Limb (tissue), 2 donors: ENCODE results near the gene XPC.
A peak's percentile ranks its signal among the peaks of the same experiment; 100 is the strongest.

Source experiments
- DNase-seq, 2 donors: peaks; one replicate each; pipeline ENCODE4 v3.0.0-alpha.2; 2016; ENCODE audit errors: extremely low spot score in 2 of 2

XPC gene

DNA sequence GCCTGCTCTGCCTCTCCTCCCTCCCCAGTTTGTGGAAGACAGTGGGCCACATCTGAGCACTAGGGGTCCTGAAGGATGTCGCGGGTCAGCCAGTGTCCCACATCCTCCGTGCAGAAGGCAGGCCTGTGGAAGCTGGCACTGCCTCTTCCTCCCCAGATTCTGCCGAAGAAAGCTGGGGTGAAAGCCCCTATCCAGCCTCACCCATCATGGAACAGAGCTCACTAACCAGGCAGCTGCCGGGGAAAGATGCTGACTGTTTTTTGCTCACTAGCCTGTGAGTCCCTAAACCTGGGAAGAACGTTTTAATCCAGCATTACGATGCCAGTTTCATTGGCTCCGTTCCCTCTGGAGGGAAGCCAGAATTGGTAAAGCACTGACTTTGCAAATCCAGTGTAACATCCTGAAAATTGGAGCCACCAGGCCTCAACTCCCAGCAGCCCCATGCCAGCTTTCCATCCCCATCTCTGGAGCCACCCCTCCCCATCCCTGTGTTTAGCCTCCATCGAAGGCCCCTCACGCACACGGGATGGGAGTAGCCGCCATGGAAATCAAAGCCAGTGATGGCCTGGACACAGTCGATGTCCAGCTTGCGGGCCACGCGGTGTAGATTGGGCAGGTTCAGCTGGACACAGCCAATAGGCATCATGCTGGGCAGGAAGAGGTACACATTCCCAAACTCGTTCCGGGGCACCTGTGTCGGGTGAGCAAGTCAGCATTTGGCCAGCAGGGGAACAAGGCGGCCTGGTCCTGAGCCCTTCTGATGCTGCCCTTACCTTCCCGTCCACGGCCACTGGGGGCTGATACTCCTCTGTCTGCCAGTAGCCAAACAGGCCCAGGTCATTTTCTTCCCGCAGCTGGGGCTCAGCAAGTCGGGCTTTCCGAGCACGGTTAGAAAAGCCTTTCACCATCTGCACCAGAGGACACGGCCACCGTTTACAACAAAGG lies 30.1 kb downstream of the XPC start:
- DNase-seq = no peak

DNA sequence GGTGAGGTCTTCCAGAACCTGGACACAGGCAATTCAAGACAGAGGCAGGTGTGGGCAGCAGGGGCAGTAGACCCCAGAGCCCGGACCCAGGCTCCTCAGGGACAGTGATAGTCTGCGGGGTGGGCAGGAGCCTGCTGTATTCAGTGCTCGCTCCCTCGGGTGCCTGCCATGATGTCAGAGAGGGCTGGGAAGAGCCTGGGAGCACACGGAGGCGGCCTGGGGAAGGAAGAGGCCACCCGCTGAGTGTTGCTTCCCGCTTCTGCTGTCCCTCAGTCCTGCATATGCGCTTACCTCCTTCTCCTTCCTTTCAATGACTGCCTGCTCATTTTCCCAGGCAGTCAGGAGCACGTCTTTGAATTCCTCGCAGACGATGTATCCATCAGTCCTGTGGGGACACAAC lies 30.8 kb downstream of the XPC start:
- no peak for DNase-seq

DNA sequence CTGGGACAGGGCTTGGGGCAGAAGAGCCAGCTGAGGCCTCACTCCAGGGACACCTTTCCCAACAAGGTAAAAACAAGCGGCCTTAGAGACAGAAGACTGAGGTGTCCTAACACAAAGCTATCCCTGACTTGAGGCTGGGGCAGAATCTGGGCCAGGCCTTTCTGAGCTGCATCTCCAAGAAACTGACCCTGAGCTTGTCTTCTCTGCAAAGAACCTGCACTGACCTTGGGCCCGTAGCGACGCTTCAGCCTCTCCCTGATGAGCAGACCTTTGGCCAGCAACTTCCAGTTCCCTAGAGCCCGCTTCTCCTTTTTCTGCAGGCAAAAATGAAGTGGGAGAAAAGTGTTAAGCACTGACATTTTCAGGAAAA lies 31.4 kb downstream of the XPC start:
- DNase-seq = no peak

DNA sequence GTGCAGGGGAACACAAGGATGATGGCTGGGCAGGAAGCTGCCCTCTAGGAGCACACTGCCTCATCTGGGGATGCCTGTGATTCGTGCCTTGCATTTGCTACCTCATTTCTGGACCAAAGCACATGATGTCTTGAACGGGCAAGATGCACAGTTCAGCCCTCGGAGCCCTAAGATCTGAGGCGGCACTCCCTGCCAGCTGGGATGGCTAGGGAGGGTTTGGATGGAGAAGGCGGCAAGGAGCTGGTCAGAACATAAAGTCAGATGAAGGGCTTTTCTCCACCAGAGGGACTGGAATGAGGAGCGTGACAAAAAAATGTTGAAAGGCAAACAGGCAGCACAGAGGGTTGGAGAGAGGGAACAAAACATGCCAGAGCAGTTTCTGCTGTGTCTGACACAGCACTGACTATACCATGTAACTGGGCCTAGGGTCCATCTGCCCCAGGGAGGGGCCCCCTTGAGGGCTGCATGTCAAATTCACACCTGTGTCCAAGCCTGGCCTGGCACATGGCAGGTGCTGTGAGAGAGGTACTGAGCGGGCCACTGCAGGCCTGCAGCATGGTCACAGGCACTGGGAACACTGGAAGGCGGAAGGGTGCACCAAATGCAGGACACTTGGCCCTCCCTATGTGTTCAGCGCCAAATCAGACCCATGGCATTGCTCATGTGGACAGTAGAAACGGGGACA lies 31.9 kb downstream of the XPC start:
- DNase-seq = no peak

DNA sequence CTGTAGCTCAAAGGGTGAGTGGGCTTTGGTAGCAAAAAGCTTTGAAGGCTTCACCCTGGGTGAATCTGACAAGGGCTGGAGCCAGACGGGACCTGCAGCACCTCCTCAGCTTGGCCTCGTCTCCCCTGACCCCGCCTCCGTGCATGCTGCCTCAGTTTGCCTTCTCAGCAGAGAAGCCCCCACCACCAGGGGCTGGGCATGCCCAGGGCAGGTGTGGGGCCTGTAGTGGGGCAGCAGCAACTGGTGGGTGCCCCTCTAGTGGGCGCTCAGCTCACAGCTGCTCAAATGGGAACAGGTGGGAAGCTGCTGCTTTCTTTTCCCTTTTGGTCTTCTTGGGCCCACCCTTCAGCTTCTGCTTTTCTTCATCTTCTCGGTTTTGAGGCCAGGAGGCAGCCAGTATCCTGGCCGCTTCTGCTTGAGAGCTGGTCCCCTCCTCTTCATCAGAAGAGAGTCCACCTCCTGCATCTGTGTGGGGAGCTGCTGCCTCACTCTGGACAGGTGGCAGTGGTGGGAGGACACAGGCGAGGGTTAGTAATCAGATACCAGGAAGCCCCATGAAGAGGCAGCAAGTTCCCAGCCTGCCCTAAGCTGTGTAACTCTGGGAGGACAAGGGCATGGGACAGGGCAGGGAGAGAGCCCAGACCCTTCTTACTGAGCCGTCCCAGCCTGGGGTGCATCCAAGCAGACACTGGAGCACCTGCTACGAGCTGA lies 32.6 kb downstream of the XPC start:
- no peak for DNase-seq

DNA sequence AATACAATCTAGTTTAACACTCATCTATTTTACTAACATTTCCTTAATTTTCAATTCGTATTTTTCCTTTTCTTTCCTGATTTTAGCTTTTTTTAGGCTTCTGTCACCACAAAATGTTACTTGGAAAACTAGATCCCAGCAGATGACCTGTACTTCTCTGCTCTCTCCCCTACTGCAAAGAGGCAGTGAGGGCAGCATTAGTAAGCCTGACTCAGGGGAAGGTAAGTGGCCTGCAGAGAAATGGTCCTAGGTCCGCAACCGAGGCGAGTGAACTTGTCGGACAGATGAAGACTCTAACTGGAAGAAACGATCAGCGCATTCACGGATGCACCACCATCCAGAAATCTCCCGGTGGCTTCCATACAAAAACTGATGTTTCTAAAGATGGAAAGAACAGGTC lies 33.2 kb downstream of the XPC start:
- DNase-seq = peak in 1 of 2 donors; percentile 21

DNA sequence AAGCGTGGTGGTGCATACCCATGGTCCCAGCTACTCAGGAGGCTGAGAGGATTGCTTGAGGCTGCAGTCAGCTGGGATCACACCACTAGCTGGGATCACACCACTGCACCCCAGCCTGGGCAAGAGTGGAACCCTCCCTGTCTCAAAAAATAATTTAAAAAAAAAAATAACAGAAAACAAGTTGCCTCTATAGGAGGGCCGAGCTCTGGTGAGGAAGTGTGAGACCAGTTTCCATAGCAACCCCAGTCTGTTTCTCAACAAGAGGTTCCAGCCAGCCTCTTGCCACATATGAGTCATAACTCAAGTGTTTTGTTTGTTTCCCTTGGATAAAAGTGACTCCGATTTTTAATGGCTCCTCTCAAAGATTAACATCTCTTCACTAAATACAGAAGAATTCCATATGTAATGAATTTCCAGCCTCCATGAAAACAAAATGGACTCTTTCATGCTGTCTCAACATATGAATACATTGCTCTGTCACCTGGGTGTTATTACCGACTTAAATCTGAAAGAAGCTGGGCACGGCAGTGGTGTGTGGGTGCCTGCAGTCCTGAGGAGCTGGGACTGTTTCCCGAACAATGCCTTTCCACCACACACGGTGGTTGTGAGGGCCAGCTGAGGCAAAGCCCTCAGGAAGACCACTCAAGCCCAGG lies 33.9 kb downstream of the XPC start:
- DNase-seq = peak; percentile 49 to 94

DNA sequence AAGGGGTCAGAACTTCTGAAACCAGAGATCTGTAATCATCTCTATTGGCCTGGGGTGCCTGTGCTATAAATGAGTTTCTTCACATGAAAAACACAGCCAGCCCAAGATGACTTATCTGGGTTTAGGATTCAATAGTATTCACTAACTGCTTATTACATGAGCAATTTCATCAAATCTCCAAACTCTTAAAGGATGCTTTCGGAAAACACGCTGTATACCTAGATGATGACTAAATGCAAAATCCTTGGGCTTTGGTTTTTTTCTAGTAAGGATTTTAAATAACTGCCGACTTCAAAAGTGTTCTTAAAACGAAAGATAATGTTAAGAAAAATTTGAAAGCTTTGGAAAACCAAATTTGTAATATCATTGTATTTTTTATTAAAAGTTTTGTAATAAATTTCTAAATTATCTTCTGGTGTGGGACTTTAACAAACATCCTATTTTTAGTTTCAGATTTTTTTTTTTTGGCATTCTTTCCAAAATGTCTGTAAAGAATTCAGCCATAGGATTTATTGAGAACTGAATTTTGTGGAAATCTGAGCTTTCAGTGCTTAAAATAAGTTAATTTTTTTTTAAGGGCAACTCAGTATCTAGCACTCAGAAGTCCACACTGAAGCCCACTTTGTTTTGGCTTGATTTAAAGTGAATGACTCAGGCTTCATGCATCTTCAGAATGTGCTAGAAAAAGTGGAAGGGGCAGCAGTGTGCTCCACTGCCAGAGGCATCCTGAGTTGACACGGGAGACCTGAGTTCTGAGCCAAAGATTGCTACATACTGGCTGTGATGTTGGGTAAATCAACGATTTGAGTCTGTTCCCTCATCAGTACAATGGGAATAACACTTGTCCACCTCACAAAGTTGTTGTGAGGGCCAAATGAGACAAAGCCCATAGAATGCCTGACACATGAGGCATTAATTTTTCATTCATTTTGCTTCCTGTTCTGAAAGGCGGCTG lies 34.9 kb downstream of the XPC start:
- DNase-seq = peak in 1 of 2 donors; percentile 23

DNA sequence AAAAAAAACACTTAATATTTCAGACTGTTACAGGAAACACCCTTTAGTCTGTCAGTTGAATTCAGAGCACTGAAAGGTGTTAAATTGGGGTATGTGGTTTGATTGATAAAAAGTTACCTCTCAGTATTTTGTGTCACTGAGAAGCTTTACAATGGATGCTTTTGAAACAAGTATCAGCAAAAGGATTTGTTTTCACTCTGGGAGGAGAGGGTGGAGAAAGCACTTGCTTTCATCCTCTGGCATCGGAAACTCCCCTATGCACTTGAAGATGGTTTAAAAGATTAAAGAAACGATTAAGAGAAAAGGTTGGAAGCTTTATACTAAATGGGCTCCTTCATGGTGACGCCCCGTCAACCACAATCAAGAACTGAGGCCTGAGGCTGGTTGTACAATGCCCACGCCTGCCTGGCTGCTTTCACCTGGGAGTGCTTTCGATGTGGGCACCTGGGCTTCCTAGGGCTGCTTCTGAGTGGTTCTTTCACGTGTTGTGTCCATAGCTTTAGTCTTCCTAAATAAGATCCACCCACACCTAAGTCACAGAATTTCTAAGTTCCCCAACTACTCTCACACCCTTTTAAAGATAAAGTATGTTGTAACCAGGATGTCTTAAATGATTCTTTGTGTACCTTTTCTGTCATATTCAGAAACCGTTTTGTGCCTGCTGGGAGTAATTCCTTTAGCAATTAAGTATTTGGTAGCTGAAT lies 35.7 kb downstream of the XPC start:
- no peak for DNase-seq

DNA sequence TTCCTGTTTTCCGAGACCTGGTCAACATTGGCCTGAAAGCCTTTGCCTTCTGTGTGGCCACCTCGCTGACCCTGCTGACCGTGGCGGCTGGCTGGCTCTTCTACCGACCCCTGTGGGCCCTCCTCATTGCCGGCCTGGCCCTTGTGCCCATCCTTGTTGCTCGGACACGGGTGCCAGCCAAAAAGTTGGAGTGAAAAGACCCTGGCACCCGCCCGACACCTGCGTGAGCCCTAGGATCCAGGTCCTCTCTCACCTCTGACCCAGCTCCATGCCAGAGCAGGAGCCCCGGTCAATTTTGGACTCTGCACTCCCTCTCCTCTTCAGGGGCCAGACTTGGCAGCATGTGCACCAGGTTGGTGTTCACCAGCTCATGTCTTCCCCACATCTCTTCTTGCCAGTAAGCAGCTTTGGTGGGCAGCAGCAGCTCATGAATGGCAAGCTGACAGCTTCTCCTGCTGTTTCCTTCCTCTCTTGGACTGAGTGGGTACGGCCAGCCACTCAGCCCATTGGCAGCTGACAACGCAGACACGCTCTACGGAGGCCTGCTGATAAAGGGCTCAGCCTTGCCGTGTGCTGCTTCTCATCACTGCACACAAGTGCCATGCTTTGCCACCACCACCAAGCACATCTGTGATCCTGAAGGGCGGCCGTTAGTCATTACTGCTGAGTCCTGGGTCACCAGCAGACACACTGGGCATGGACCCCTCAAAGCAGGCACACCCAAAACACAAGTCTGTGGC lies 36.6 kb downstream of the XPC start:
- DNase-seq = no peak

DNA sequence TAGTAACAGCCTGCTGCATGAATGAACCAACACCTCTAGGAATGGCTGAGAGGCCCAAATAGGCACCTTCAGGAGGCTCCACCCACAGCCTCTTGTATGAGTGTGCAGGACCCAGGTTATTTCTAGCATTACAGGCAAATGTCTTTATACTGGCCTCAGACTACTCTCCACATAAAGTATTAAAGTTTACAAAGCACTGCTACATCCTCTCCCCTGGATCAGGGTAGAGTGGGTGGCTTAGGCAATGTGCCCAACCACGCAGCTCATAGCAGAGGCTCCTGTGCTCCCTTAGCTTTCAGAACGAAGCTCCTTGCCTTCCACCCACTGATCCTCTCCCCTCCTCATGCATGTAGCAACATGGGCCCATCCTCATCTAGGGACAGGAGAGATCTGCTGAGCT lies 37.3 kb downstream of the XPC start:
- no peak for DNase-seq

DNA sequence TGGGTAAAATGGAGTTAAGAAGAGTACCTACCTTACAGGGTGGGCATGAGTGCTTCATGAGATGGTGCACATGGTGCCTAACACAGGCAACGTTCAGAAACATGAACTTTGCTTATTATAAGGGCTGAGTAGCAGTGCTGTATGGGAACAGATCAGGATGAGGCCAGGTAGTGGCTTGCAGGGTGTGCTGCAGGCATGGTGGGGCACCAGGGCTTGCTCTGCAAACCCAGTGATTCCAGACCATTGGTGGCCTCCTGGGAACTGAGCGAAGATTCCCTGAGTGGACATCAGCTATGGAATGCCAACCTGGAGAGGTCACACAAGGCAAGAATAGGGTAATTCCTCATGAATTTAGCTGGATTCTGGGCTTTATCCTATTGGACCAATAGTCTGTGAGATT lies 37.7 kb downstream of the XPC start:
- no peak for DNase-seq

DNA sequence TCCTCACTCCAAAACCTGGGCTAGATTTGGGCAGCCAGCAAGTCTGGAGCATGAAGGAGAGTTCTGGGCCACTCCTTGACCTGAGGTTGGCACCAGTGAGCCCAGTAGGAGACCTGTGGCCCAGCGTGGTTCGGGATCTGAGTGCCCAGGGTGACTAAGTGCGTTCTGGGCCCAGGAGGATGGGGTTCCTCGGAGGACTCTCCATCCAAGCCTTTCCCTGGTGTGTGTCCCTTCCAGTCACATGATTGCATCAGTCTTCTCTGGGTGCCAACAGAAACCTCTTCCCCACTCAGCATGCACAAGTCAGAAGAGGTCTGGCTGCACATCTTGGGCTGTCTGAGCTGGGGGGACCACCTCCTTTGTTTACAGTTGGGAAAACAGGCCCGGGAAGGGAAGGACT lies 38.6 kb downstream of the XPC start:
- DNase-seq = no peak

DNA sequence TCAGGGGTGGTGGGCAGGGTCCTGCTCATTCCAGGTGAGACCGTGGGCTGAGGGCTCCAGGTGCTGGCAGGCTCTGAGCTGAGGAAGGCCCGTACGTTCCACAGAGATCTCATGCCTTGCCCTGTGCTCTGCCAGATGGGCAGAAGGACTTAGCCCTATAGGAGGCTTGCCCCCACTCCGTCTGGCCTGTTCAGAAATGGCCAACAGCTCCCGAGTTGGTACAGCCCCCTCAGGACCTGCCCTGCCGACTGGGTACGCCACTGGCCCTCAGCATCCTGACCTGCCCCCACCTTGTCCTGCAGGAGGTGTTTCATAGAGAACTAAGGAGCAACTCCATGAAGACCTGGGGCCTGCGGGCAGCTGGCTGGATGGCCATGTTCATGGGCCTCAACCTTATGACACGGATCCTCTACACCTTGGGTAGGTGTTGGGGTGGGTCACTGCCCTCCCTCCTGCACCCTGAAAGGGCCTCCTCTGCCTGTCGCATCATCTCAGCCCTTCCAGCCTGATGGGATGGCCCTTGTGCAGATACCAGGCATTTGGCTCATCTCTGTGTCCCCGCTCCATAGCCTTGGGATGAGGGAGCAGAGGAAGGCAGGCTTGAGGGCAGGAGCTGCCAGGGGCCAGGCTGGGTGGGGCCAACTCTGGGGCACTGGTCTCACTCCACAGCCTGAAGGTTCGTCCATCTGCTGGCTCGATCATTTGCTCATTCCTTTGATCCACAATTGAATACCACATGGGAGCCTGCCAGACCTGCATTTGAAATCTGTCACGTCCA lies 39.3 kb downstream of the XPC start:
- DNase-seq = no peak

DNA sequence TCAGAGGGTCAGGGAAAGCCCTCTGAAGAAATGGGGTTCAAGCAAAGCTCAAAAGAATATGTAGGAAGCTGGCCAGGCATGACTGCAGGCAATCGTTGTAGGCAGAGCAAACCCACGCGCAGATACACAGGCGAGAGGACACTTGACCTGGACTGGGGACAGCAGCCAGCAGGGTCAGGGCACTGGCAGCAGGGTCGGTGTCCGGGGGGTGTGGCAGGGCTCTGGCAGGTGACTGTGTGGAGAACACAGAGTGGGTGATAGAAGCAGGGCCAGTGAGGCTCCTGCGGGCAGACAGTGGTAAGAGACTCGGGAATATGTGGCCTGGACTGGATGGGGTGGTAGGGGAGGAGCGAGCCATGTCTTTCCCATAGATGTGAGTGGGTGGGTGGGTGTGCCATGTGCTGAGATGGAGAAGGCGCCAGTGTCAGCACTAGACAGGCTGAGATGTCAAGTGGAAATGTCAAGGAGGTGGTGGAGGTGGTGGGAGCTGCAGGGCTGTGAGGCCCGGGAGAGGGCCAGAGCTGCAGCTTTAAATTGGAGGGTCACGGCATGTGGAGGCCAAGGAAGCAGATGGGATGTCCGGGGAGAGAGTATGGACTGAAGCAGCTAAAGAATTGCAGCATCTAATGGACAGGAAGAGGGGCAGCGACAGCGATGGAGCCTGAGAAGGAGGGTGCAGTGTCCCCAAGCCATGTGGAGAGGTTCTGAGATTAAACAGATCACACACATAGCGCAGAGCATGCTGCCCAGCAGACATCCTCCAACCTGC lies 40.1 kb downstream of the XPC start:
- DNase-seq = no peak

DNA sequence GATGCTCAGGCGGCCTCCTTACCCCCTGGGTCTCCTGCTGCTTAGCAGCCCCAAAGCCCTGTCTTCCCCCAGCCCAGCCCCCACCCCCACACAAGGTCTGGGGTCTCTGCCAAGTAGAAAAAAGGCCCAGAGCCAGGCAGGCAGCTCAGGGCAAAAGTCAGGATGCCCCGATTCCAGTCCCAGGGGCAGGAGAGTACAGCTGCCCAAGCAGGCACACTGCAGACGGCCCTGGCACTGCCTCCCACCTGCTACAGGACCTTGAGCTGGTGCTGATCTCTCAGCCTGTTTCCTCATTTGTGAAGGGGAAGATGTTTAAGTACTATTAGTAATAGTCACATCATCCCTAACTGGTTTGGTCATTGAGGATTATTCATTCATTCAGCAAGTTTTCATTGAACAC lies 41.0 kb downstream of the XPC start:
- DNase-seq = no peak

DNA sequence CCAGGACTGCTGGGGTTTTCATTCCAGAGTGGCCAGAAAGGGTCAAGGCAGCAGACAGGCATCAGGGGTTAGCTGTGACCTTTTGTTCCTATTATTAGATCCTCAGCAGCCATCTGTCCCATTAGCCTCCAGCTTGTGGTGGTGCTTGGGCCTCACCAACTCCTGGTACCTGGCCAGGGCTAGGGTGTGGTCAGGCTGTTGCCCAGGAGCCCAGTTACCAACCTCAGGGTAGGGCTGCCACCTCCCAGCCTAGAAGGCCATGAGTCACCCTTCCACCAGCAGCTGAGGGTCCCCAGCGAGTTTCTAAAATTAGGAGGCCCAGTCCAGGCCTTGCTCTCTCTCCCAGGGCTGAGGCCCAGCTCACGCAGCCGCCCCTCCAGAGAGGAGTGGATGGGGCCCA lies 41.4 kb downstream of the XPC start:
- DNase-seq = no peak

DNA sequence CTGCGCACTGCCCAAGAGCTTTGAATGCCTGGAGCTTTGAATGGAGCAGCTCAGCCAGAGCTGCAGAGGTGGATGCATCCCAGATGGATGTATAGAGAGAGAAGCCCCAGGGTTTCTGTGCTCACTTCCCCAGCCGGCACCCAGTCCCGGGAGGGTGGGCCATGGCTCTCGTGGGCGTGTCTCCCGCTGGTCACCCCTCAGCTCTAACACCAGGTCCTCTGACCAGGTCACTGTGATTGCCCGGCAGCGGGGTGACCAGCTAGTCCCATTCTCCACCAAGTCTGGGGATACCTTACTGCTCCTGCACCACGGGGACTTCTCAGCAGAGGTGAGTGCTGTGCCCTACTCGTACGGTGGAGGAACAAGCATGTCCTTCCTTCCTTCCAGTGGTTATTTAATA lies 42.8 kb downstream of the XPC start:
- DNase-seq = no peak
